Keratinocyte (primary cell): ENCODE data around the gene TMEM100. TPM values are rescaled to one million over a fixed set of nuclear protein-coding genes. Genes with fewer than 3 reads are reported as not detected.

ENCODE experiments used
- DNase-seq: peaks from one replicate; pipeline ENCODE4 v3.0.0-alpha.2; 2011; ENCODE audit warnings: low read depth, missing footprints, low spot score
- FAIRE-seq: peaks from 2 replicates; lab custom pipeline; 2011; peaks lifted over from hg19 to GRCh38; lab: Jason Lieb, UNC
- H2AFZ ChIP-seq: 2 replicates; pipeline ENCODE4 v1.6.0; 2012; ENCODE audit warnings: low read length, control low read depth, inconsistent platforms; ENCODE audit not compliant: control insufficient read depth
- H3K27ac ChIP-seq: 2 replicates; pipeline ENCODE4 v1.5.1; 2011; ENCODE audit warnings: low read length; ENCODE audit not compliant: control insufficient read depth, insufficient read depth
- H3K27me3 ChIP-seq: 3 replicates; pipeline ENCODE4 v1.6.0; 2011; ENCODE audit warnings: low read length; ENCODE audit not compliant: control insufficient read depth, insufficient read depth; ENCODE audit errors: extremely low read depth
- H3K36me3 ChIP-seq, 2 experiments: 2 replicates in 1 of 2; 3 replicates in 1 of 2; pipeline ENCODE4 v1.5.1; 2011; ENCODE audit warnings: low read length in 2 of 2, mild to moderate bottlenecking in 1 of 2; ENCODE audit not compliant: control insufficient read depth in 2 of 2, insufficient read depth in 2 of 2; ENCODE audit errors: extremely low read depth in 1 of 2
- H3K4me1 ChIP-seq: 3 replicates; pipeline ENCODE4 v1.5.1; 2011; ENCODE audit warnings: low read length; ENCODE audit not compliant: control insufficient read depth, insufficient read depth; ENCODE audit errors: extremely low read depth
- H3K4me2 ChIP-seq: 3 replicates; pipeline ENCODE4 v1.6.0; 2011; ENCODE audit warnings: low read depth, low read length; ENCODE audit not compliant: control insufficient read depth, insufficient read depth; ENCODE audit errors: extremely low read depth
- H3K4me3 ChIP-seq, 3 experiments: fragments of 200-600 bp in 1 of 3; sonication (generic) in 1 of 3; 2 replicates in 2 of 3; 3 replicates in 1 of 3; pipeline ENCODE4 v1.5.1; 2011 to 2016; ENCODE audit warnings: low read length in 3 of 3, mild to moderate bottlenecking in 3 of 3, control low read depth in 2 of 3, inconsistent platforms in 1 of 3, low read depth in 1 of 3, mixed read lengths in 1 of 3, mixed run types in 1 of 3, moderate library complexity in 1 of 3; ENCODE audit not compliant: control insufficient read depth in 2 of 3, insufficient read depth in 2 of 3; ENCODE audit errors: extremely low read depth in 1 of 3
- H3K79me2 ChIP-seq: 2 replicates; pipeline ENCODE4 v1.6.0; 2012; ENCODE audit warnings: low read length; ENCODE audit not compliant: control insufficient read depth, insufficient read depth
- H3K9ac ChIP-seq: 3 replicates; pipeline ENCODE4 v1.6.0; 2011; ENCODE audit warnings: low read length; ENCODE audit not compliant: control insufficient read depth, insufficient read depth; ENCODE audit errors: extremely low read depth
- H3K9me1 ChIP-seq: 3 replicates; pipeline ENCODE4 v1.6.0; 2011; ENCODE audit warnings: low read length; ENCODE audit not compliant: control insufficient read depth, insufficient read depth; ENCODE audit errors: extremely low read depth
- H3K9me3 ChIP-seq: 2 replicates; pipeline ENCODE4 v1.5.1; 2012; ENCODE audit warnings: low read depth, low read length; ENCODE audit not compliant: control insufficient read depth
- H4K20me1 ChIP-seq: 3 replicates; pipeline ENCODE4 v1.6.0; 2011; ENCODE audit warnings: low read length; ENCODE audit not compliant: control insufficient read depth, insufficient read depth; ENCODE audit errors: extremely low read depth
- EZH2 ChIP-seq: IDR thresholded peaks from one replicate; pipeline ENCODE4 v1.6.1; 2012; ENCODE audit warnings: inconsistent platforms, mild to moderate bottlenecking, low read length, moderate library complexity
- dilution Hi-C: fragments of 300-500 bp; cut with MboI; formaldehyde crosslinking; loops from one replicate; pipeline ENCODE4 v1.7.0; 2020; ENCODE audit warnings: low sequenced_read_pairs; ENCODE audit not compliant: extremely low pct_ligation_motif_present
- polyA plus RNA-seq, 5 experiments: library from polyadenylated mRNA; depleted of rRNA in 3 of 5; stranded (reverse) in 3 of 5; stranded (forward) in 1 of 5; unstranded in 1 of 5; fragments of >200 nt; gene quantifications; 1 replicate in 1 of 5; 2 replicates in 3 of 5; 3 replicates in 1 of 5; pipeline versions ENCODE4 v1.2.1 to v1.2.3, GENCODE V29; 2011 to 2012; ENCODE audit warnings: missing spikeins in 2 of 5, low read depth in 1 of 5, low replicate concordance in 1 of 5
- TF ChIP-seq, protein P1 (sequence below), 3 experiments: IDR thresholded peaks in 1 of 3; conservative IDR thresholded peaks in 1 of 3; optimal IDR thresholded peaks in 1 of 3; 2 replicates in 2 of 3; 3 replicates in 1 of 3; pipeline versions ENCODE3 to v1.5.1; 2011; ENCODE audit warnings: low read length in 3 of 3, mild to moderate bottlenecking in 3 of 3, moderate library complexity in 2 of 3, control low read depth in 1 of 3, inconsistent platforms in 1 of 3; ENCODE audit not compliant: insufficient read depth in 2 of 3; ENCODE audit errors: extremely low read depth in 1 of 3

TMEM100 gene
- polyA plus RNA-seq, 1 donor (not counting 4 experiments of a cell fraction or from before 2014, with no cell fraction given), result 0.18 TPM

DNA sequence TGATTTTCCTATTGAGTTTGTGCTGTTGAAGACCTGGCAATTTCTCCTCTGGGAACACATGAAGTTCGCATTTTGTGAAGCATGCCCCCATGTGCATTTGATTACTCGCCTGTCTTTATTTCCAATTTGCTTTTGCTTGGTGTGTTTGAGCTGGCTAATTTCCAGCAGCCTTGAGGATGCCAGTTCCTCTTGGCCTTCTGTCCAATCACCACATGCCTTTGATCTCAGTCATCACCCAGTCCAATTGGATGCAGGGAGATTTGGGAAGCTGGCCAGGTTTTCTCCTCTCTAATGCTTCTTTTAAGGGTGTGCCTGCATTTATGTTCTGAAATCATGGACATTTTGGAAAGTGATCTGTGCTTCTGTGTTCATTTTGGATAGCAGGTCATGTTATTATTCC, 3.8 kb upstream of the TMEM100 start:
- no peaks in the 10 kb centered on the region for H3K79me2 ChIP-seq
- no peaks in the 10 kb centered on the region for H3K9me1 ChIP-seq
- no peak for TF ChIP-seq EZH2
- TF ChIP-seq, protein P1, sequence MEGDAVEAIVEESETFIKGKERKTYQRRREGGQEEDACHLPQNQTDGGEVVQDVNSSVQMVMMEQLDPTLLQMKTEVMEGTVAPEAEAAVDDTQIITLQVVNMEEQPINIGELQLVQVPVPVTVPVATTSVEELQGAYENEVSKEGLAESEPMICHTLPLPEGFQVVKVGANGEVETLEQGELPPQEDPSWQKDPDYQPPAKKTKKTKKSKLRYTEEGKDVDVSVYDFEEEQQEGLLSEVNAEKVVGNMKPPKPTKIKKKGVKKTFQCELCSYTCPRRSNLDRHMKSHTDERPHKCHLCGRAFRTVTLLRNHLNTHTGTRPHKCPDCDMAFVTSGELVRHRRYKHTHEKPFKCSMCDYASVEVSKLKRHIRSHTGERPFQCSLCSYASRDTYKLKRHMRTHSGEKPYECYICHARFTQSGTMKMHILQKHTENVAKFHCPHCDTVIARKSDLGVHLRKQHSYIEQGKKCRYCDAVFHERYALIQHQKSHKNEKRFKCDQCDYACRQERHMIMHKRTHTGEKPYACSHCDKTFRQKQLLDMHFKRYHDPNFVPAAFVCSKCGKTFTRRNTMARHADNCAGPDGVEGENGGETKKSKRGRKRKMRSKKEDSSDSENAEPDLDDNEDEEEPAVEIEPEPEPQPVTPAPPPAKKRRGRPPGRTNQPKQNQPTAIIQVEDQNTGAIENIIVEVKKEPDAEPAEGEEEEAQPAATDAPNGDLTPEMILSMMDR (optimal IDR thresholded peaks at IDR 0.05 in 1 of 3, IDR thresholded peaks at IDR 0.05 in 1 of 3, conservative IDR thresholded peaks at IDR 0.05 in 1 of 3; ENCODE audit: extremely low read depth in 1 of 3, insufficient read depth in 2 of 3, low read length in 3 of 3), result no peak
- no peaks in the 10 kb centered on the region for H3K36me3 ChIP-seq
- H3K4me3 ChIP-seq, result no peak overlapping the region
- H3K9me3 ChIP-seq, result no peaks in the 10 kb centered on the region
- peak; percentile 91 for FAIRE-seq
- H3K4me2 ChIP-seq, result no peak overlapping the region
- H4K20me1 ChIP-seq, result no peaks in the 10 kb centered on the region
- no peaks in the 10 kb centered on the region for H3K27me3 ChIP-seq
- dilution Hi-C loops, result no loop called here
- H3K4me1 ChIP-seq, result peaks cover 34% of the 10 kb centered on the region
- peak; percentile 30 for DNase-seq
- H3K27ac ChIP-seq, result no peak overlapping the region
- H2AFZ ChIP-seq, result no peak overlapping the region
- H3K9ac ChIP-seq, result no peak overlapping the region

DNA sequence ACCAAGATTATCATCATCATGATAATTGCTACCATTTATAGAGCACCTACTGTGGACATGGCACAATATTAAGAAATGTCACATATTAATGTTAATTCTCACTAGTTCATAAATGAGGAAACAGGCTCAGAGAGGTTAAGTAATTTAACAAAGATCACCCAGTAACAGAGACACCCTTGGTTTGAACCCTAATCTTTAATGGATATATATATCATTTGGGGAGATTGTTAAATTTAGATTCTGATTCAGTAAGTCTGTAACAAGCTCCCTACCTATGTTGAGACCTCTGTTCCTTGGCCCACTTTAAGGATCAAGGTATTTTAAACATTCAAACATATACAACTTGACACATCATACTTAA, 804 bp upstream of the TMEM100 start:
- Histone ChIP-seq H4K20me1 (no peaks in the 10 kb centered on the region), H3K79me2 (no peaks in the 10 kb centered on the region), H3K4me2 (no peak overlapping the region), H2AFZ (no peak overlapping the region), H3K36me3 (no peaks in the 10 kb centered on the region), H3K27me3 (no peaks in the 10 kb centered on the region), H3K4me1 (peaks cover 34% of the 10 kb centered on the region), H3K9me1 (no peaks in the 10 kb centered on the region), H3K27ac (no peak overlapping the region), H3K9me3 (no peaks in the 10 kb centered on the region), H3K9ac (no peak overlapping the region), H3K4me3 (no peak overlapping the region)
- DNase-seq (no peak), FAIRE-seq (no peak)
- dilution Hi-C loops, result no loop called here
- TF ChIP-seq, protein P1 (optimal IDR thresholded peaks at IDR 0.05 in 1 of 3, IDR thresholded peaks at IDR 0.05 in 1 of 3, conservative IDR thresholded peaks at IDR 0.05 in 1 of 3; ENCODE audit: extremely low read depth in 1 of 3, insufficient read depth in 2 of 3, low read length in 3 of 3), result no peak
- TF ChIP-seq EZH2, result no peak
